Tibial nerve (tissue), 4 donors: Measurements from ENCODE around the gene CASZ1. TPM values are rescaled to one million over a fixed set of nuclear protein-coding genes. Genes with fewer than 3 reads are reported as not detected.
A peak's percentile ranks its signal among the peaks of the same experiment; 100 is the strongest.

Experiments
- DNase-seq, 2 donors: peaks; one replicate each; pipeline ENCODE4 v3.0.0-alpha.2; 2019; ENCODE audit warnings: low spot score in 2 of 2
- H3K27ac ChIP-seq, 4 donors: fragments of 200-600 bp; sonication (generic) in 3 of 4; one replicate each; pipeline ENCODE4 v1.5.1; 2017 to 2019; ENCODE audit warnings: mild to moderate bottlenecking in 1 of 4
- H3K27me3 ChIP-seq, 2 donors: fragments of 200-600 bp; sonication (generic) in 1 of 2; one replicate each; pipeline versions ENCODE4 v1.5.1 to v1.6.0; 2017 to 2019
- H3K36me3 ChIP-seq, 3 donors: fragments of 200-600 bp; sonication (generic); one replicate each; pipeline ENCODE4 v1.5.1; 2018 to 2019
- H3K4me1 ChIP-seq, 4 donors: fragments of 200-600 bp; sonication (generic) in 3 of 4; one replicate each; pipeline ENCODE4 v1.5.1; 2017 to 2019
- H3K4me3 ChIP-seq, 4 donors: fragments of 200-600 bp; sonication (generic) in 3 of 4; one replicate each; pipeline ENCODE4 v1.5.1; 2017 to 2019; ENCODE audit warnings: mild to moderate bottlenecking in 1 of 4, moderate library complexity in 1 of 4
- H3K9me3 ChIP-seq, 4 donors: fragments of 200-600 bp; sonication (generic) in 3 of 4; one replicate each; pipeline ENCODE4 v1.5.1; 2017 to 2019
- EP300 ChIP-seq, 2 donors: sonication (generic); formaldehyde crosslinking; IDR thresholded peaks; one replicate each; pipeline ENCODE4 v1.6.1; 2017; ENCODE audit warnings: antibody characterized with exemption in 2 of 2, mild to moderate bottlenecking in 1 of 2
- POLR2A ChIP-seq, 2 donors: fragments of 450-650 bp; IDR thresholded peaks; one replicate each; pipeline ENCODE4 v1.6.1; 2017; ENCODE audit warnings: antibody characterized with exemption in 2 of 2, mild to moderate bottlenecking in 2 of 2, moderate library complexity in 2 of 2
- WGBS, 2 donors: methylation state at CpG; one replicate each; pipeline ENCODE4 v1.1.5; 2018; 5-methylcytosine and 5-hydroxymethylcytosine counted together
- total RNA-seq, 4 donors: library from RNA; depleted of rRNA; stranded (reverse); fragments of >200 nt; gene quantifications; one replicate each; pipeline ENCODE4 v1.1.0, GENCODE V29; 2016
- TF ChIP-seq, protein P1 (sequence below), 5 experiments: fragments of 200-600 bp in 3 of 5; fragments of 450-650 bp in 2 of 5; sonication (generic) in 3 of 5; IDR thresholded peaks; one replicate each; pipeline ENCODE4 v1.5.1; 2016 to 2019; ENCODE audit warnings: antibody characterized with exemption in 5 of 5, mild to moderate bottlenecking in 3 of 5, moderate library complexity in 2 of 5

The CASZ1 gene
- total RNA-seq, 4 donors from 2014 or later = 1.7 to 7.5 (median 5.1) TPM

DNA sequence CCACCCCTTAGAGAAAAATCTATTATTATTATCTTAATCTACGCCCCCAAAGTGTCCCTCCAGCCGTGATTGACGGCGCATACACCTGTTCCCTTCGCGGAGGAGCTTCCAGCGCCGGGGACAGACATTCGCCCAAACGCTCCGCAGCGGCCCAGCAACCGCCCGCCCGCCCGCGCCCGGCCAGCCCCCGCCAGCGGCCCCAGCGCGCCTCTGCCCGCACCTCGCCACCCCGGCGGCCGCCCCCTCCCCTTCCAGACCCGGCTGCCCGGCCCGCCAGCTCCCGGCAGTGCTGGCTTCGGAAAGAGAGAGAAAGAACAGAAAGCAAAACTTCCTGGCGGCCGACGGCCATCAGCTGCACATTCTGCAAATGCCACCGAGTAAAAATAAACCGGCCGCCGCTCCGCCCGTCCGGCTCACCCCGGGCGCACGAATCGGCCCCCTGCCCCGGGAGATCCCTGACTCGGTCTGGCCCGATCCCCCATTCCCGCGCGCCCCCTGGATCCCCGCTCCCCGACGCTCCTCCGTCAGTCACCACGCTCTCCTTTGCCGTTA, 1.6 kb downstream of the CASZ1 start:
- Histone ChIP-seq H3K9me3 (no peaks in the 10 kb centered on the region), H3K4me3 (peak overlapping the region; percentile 22 to 65 (median 47)), H3K27me3 (peaks cover 0 to 96% of the 10 kb centered on the region in 2 donors), H3K27ac (peak overlapping the region in 1 of 4 donors; percentile 67), H3K36me3 (no peaks in the 10 kb centered on the region), H3K4me1 (peaks cover 0 to 51% (median 18%) of the 10 kb centered on the region in 4 donors)
- WGBS, 2 donors = 1% methylated on average over 43 to 58 of the region's 58 CpGs
- no peak for DNase-seq
- TF ChIP-seq POLR2A (IDR thresholded peaks at IDR 0.05) (no peak), EP300 (IDR thresholded peaks at IDR 0.05) (no peak)
- TF ChIP-seq, protein P1, sequence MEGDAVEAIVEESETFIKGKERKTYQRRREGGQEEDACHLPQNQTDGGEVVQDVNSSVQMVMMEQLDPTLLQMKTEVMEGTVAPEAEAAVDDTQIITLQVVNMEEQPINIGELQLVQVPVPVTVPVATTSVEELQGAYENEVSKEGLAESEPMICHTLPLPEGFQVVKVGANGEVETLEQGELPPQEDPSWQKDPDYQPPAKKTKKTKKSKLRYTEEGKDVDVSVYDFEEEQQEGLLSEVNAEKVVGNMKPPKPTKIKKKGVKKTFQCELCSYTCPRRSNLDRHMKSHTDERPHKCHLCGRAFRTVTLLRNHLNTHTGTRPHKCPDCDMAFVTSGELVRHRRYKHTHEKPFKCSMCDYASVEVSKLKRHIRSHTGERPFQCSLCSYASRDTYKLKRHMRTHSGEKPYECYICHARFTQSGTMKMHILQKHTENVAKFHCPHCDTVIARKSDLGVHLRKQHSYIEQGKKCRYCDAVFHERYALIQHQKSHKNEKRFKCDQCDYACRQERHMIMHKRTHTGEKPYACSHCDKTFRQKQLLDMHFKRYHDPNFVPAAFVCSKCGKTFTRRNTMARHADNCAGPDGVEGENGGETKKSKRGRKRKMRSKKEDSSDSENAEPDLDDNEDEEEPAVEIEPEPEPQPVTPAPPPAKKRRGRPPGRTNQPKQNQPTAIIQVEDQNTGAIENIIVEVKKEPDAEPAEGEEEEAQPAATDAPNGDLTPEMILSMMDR (IDR thresholded peaks at IDR 0.05) = no peak

DNA sequence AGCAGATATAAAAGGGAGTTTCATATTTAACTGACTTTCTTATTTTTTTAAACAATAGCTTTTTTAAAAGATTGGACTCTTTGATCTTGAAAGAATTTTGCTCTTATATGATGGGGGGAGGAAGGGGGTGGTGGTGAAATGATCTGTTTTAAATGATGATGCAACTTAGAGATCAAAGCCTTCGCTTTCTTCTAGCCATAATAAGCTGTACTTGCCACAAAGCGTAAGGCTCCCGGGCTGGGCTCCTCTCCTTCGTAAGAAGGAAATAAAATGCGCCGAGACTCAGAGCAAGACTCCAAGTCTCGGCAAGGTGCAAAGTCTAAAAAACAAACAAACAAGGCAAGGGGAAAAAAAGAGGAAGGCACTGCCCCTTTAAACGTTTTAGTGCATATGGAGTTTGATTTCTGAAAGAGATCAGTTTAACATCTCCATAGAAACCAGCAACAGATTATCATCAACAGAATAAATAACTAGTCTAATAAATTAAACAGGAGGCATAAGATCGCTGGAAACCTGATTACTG, 3.3 kb downstream of the CASZ1 start:
- Histone ChIP-seq H3K27me3 (peaks cover 0 to 96% of the 10 kb centered on the region in 2 donors), H3K36me3 (no peaks in the 10 kb centered on the region), H3K4me3 (peak overlapping the region in 3 of 4 donors; percentile 5 to 65 (median 24)), H3K4me1 (peaks cover 0 to 51% (median 18%) of the 10 kb centered on the region in 4 donors), H3K27ac (no peak overlapping the region), H3K9me3 (no peaks in the 10 kb centered on the region)
- no peak for DNase-seq
- TF ChIP-seq, protein P1 (IDR thresholded peaks at IDR 0.05) = no peak
- TF ChIP-seq EP300 (IDR thresholded peaks at IDR 0.05) = no peak
- WGBS, 2 donors = 4 to 10% methylated on average over 9 of the region's 9 CpGs

DNA sequence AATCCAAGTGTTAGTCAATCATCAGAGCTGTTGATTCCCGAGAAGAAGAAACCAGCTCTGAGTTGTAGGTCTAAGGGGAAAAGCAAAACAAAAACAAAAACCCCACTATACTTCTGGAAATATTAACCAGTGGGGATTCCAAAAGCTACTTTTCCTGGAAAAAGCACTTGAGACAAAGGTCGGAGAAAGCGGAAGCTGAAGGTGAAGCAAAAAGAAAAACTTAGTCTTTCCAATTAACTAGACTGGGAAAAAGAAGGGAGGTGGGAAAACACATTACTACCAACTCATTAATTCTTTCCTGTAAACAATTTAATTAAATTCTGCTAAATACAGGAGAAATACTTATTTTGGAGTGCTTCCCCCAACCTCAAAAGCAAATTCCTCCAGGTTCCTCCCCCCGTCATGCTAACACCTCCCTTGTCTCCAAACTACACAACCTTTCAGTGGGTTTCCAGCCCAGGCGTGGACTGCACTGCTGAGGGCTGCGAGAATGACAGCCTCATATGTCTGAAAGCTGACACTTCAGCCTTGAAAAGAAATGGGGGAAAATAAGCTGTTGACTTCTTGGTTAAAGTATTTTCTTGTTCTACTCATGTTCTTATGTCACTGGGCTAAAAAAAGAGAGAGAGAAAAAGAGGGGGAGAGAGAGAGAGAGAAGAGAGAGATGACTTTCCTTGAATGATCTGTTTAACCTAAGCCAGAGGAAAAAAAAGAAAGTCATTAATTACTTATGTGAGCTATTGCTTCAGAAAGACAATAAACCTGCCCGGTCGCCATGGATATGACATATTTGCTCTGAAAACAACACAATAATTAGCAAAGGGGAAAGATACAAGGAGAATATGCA, 5.1 kb downstream of the CASZ1 start:
- no peak overlapping the region for H3K27ac ChIP-seq
- 29 to 33% methylated on average over 8 of the region's 8 CpGs for WGBS, 2 donors

DNA sequence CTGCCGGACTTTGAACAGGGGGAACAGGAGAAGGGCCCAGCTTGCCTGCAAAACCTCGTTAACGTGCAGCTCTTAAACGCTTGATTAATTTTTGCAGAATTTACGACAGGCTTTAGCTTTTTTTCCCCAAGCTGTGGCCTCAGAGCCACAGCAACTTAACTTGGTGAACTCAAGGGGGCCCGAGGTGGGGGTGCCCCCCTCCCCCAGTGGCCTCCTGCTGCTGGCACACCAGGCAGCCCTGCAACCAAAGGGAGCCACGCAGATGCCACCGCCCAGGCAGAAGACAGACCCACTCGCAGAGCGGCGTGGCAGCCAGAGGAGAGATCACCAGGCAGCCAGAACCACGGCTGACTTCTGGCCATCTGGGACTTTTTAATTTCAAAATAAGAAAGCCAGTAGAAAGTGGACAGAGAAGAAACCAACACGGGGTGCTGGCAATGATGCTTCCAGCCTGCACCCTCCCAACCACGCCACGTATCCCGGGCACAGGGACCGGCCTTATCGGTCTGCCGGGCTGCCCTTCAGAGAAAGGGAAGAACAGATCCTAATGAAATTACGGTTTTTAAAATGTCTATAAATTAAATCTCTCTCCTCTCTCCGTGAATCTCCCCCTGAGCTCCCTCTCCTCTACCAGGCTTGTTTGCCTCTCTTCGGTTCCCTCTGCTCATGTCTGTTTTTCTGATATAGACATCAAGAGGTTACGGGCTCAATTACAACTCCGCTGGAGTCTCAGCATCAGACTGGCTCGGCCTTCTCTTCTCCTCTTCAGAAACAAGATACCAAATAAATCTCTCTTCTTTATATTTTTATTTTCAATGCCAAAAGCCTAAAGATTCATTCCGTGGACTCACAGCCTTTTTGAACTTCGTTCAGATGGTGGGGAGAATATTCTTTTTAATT, 6.4 kb downstream of the CASZ1 start:
- H3K4me1 ChIP-seq = peaks cover 0 to 32% (median 12%) of the 10 kb centered on the region in 4 donors
- WGBS, 2 donors = 65% methylated on average over 27 of the region's 27 CpGs

More for the DNA sequence above, 5.1 kb downstream of the CASZ1 start:
- no peak for DNase-seq
- H3K27me3 ChIP-seq = peaks cover 0 to 96% of the 10 kb centered on the region in 2 donors
- no peaks in the 10 kb centered on the region for H3K9me3 ChIP-seq
- peaks cover 0 to 45% (median 16%) of the 10 kb centered on the region in 4 donors for H3K4me1 ChIP-seq
- no peak overlapping the region for H3K4me3 ChIP-seq
- H3K36me3 ChIP-seq = no peaks in the 10 kb centered on the region
- TF ChIP-seq EP300 (IDR thresholded peaks at IDR 0.05) = no peak
- TF ChIP-seq, protein P1 (IDR thresholded peaks at IDR 0.05) = no peak
- no peak for TF ChIP-seq POLR2A (IDR thresholded peaks at IDR 0.05)

More for the DNA sequence above, 6.4 kb downstream of the CASZ1 start:
- no peak overlapping the region for H3K27ac ChIP-seq
- DNase-seq = no peak
- no peak overlapping the region for H3K4me3 ChIP-seq
- TF ChIP-seq EP300 (IDR thresholded peaks at IDR 0.05) = no peak
- TF ChIP-seq, protein P1 (IDR thresholded peaks at IDR 0.05) = no peak
- H3K36me3 ChIP-seq = no peaks in the 10 kb centered on the region
- no peaks in the 10 kb centered on the region for H3K9me3 ChIP-seq
- peaks cover 0 to 98% of the 10 kb centered on the region in 2 donors for H3K27me3 ChIP-seq
